ENCODE measurements around the gene ERF.
A peak's percentile ranks its signal among the peaks of the same experiment; 100 is the strongest.
"Not testable (repeated sequence)": the region's sequence is repeated elsewhere in the genome, so short reads cannot be mapped to it uniquely, and the experiment has no call there.

Gene ERF

DNA sequence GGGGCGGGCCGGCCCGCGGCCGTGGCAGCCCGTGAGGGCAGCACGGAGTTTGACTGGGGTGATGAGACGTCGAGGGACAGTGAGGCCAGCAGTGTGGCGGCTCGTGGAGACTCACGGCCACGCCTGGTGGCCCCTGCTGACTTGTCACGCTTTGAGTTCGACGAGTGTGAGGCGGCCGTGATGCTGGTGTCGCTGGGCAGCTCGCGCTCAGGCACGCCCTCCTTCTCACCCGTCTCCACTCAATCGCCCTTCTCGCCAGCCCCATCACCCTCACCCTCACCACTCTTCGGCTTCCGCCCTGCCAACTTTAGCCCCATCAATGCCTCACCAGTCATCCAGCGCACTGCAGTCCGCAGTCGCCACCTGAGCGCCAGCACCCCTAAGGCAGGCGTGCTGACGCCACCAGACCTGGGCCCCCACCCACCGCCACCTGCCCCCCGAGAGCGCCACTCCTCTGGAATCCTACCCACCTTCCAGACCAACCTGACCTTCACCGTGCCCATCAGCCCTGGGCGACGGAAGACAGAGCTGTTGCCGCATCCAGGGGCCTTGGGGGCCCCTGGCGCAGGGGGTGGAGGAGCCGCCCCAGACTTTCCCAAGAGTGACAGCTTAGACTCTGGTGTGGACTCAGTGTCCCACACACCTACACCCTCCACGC, 18.6 kb upstream of the ERF start:
- DNase-seq, result no peak

DNA sequence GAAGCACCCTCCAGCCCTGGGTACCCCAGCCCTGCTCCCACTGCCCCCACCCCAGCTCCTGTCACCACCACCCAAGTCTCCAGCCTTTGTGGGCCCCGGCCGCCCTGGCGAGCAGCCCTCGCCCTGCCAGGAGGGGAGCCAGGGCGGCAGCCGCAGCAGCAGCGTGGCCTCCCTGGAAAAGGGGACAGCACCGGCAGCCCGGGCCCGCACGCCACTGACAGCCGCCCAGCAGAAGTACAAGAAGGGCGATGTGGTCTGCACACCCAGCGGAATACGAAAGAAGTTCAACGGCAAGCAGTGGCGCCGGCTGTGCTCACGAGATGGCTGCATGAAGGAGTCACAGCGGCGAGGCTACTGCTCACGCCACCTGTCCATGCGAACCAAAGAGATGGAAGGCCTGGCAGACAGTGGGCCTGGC, 18.1 kb upstream of the ERF start:
- no peak for DNase-seq

DNA sequence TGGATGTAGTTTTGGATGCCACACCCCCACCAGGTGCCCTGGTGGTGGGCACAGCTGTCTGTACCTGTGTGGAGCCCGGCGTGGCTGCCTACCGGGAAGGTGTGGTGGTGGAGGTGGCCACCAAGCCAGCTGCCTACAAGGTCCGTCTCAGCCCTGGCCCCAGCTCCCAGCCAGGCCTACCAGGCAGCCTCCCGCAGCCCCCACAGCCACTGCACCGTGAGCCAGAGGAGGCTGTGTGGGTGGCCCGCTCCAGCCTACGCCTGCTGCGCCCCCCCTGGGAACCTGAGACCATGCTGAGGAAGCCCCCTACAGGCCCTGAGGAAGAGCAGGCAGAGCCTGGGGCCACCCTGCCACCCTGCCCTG, 17.6 kb upstream of the ERF start:
- DNase-seq, result no peak

DNA sequence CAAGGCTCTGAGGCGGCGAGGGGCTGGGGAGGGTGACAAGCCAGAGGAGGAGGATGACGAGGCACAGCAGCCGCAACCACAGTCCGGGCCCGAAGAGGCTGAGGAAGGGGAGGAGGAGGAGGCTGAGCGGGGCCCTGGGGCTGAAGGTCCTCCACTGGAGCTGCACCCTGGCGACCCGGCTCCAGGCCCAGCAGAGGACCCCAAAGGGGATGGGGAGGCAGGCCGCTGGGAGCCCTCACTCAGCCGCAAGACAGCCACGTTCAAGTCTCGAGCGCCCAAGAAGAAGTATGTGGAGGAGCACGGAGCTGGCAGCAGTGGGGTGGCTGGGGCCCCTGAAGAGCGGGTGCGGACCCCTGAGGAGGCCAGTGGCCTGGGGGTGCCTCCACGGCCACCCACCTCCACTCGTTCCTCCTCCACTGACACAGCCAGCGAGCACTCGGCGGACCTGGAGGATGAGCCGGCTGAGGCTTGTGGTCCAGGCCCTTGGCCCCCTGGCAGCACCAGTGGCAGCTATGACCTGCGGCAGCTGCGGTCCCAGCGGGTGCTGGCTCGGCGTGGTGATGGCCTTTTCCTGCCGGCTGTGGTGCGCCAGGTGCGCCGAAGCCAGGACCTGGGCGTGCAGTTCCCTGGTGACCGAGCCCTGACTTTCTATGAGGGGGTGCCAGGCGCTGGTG, 17.1 kb upstream of the ERF start:
- no peak for DNase-seq

- no peak for DNase-seq
These were observed 16.1 kb upstream of the ERF start for GRCh38 chr19:42271045-42271419.

- no peak for DNase-seq
These were observed 15.6 kb upstream of the ERF start for GRCh38 chr19:42270346-42271044.

DNA sequence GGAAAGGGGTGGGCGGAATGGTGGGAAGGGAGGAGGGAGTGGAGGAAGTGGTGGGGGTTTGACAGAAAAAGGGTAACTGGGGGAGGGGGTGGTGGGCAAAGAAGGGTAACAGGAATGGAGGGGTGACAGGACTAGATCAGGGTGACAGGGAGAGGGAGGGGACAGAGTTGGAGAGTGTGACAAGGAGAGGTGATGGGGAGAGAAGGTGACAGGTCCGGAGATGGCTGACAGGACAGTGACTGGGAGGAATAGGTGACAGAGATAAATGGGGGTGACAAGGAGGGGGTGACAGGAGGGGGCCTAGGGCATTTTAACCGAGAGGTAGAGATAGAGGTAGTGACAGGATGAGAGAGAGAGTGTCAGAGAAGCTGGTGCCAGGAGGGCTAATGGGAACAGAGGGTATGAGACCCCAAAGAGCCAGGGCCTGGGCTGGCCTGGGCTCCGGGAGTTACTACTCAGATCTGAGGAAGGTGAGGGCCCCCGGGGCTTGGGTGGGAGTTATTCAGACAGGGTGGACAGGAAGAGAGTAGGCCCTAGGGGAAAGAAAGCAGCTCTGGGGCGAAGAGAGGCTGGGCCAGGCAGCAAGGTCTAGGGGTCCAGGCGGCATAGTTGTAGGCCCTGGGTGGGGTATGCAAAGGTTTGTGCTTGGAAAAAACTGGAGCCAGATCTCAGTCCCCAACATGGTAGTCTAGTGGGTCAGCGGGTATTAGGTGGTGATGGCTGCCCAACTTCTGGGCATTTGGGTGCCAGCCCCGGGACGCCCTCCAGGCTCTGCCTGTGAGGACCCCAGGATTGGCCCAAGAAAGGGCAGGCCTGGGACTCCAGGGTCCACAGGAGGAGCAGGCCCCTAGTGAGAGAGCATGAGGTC, 14.8 kb upstream of the ERF start:
- DNase-seq, result no peak

- DNase-seq, result peak; percentile 100
These were observed 14.0 kb upstream of the ERF start, which contains the start of gene CIC for GRCh38 chr19:42268704-42269477. Gene CIC, plus strand, starts transcription at chr19:42269252. Its CDS starts 2,532 bp downstream, at chr19:42271784.

DNA sequence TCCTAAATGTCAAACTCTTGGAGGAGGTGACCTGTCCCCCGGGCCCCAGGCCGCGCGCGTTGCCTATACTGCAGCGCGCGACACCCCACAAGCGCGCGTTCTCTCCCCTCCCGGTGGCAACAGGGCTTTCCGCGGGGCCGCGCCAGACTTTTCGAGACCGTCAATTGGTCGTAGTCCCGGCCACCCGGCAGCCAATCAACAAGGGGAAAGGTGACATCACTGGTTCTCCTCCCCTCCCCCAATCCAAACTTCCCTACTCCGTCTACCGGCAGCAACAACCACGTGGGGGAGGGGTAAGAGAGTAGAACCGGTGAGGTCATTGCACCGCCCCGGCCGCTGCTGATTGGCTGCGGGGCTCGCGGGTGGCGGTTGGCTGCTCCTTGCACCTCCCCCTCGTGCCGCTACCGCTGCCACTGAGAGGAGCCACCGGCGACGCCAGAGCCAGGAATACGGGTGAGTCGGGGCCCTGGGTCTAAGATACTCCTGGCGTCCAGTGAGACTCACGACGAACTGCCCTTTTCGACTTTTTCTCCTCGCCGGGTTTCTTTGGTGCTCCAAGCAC, 13.3 kb upstream of the ERF start:
- DNase-seq, result peak; percentile 99

GRCh38 chr19:42267644-42268141, 12.8 kb upstream of the ERF start:
- no peak for DNase-seq

DNA sequence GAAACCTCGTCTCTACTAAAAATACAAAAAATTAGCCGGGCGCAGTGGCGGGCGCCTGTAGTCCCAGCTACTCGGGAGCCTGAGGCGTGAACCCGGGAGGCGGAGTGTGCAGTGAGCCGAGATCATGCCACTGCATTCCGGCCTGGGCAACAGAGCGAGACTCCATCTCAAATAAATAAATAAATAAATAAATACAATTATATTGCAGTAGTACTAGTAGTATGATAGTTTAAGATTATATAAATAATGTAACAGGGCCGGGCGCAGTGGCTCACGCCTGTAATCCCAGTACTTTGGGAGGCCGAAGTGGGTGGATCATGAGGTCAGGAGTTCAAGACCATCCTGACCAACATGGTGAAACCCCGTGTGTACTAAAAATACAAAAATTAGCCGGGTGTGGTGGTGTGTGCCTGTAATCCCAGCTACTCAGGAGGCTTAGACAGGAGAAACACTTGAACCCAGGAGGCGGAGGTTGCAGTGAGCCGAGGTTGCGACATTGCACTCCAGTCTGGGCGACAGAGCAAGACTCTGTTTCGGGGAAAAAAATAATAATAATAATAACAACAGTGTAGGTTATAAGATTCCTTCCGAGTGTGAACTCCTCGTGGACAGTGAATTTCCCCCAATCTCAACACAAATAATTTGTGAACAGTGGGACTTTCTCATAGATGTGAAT, 12.1 kb upstream of the ERF start:
- not testable (repeated sequence) for DNase-seq

GRCh38 chr19:42266105-42266504, 11.2 kb upstream of the ERF start:
- DNase-seq, result not testable (repeated sequence)

- DNase-seq, result no peak
These were observed 6.8 kb upstream of the ERF start for GRCh38 chr19:42261763-42262162.

DNA sequence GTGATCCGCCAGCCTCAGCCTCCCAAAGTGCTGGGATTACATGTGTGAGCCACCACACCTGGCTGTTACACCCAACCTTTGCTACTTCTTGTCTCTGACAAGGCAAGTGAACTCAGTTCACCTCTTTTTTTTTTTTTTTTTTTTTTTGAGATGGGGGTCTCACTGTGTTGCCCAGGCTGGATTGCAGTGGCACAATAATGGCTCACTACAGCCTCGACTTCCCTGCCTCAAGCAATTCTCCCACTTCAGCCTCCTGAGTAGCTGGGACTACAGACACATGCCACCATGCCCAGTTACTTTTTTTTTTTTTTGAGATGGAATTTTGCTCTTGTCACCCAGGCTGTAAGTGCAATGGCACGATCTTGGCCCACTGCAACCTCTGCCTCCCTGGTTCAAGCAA, 2.9 kb upstream of the ERF start:
- not testable (repeated sequence) for DNase-seq

DNA sequence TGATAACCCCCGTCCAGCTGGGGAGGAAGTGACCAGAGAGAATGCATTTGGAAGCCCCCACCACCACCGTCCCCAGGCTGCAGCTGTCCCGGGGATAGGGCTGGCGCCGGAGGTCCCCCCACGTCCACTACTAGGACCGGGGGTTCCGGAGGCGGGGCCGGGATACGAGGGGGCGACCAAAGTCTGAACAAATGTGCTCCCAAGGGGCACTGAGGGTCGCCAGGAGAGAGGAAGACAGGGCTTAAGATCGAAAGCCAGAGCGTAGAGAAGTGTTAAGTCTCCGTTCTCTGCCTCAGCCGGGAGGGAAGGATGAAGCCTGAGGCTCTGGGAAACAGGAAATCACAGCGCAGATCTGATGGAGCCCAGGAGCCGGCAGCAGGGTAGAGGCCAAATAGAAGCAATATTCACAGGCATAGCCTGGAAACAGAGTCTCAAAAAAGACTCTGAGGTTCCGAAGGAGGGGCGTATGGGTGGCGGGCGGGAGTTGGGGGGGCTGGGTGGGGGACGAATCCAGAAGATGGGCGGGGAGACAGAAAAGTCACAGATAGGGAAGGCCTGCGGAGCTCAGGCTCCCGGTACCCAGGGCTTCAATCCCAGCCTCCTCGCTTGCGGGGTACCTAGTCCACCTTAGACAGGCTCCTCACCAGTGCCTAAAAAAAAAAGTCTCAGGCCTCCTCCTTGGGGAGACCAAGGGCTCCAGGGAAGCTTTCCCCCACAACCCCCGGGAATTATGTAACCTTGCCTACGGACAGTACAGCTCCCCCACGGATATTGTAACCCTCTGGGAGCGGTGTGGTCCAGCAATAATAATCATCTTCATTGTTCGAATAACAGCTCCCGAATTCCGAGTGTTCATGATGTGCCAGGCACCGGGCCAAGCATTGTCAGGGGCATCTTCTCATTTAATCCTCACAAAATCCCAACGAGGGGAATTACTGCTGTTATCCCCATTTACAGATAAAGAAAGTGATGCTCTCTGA, 1.1 kb upstream of the ERF start:
- peak; percentile 33 for DNase-seq

GRCh38 chr19:42254089-42254849, 659 bp downstream of the ERF start:
- DNase-seq, result peak; percentile 43

DNA sequence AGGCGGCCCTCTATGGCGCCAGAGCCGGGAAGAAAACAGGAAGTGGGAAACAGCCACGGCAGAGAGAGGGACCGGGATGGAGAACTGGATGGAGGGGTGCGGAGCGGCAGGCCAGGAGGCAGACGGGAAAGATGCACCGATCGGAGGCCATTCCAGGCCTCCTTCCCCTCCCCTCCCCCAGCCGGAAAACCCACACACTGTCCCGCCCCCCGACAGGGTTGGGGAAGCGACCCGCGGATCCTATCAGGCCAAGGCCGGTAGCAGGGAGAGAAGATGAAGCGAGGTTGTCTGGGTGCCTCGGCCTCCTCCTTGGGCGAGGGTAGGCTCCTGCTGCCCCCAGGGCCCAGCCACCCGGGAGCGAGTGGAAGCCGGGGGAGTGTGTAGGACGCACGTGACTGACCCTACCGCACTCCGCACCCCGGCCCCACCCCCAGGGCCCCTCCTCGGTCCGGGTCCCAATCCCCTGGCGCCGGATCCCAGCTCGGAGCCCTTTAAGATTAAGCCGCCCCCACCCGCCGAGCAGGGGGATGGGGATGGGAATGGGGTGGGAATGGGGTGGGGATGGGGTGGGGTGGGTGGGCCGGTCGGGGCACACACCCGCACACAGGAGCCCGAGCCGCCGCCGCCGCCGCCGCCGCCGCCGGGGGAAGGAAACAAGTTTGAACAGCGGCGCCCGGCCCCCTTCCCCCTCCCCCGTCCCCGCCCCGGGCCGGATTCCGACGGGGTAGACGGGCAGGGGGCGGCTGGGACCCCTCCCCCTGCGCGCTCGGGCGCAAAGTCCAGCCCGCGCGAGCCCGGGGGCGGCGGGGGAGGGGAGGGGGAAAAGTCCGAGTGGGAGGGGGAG, 1.5 kb downstream of the ERF start:
- DNase-seq, result peak; percentile 61

All from NCI-H526 treated with DMSO at 0.1 percent for 48 hours (cell line).